ENCODE measurements around the gene CCDC6.

- TF ChIP-seq POLR2AphosphoS5 (IDR thresholded peaks at IDR 0.05; ENCODE audit: low read depth, low read length) (no peak), POLR2A (IDR thresholded peaks at IDR 0.05; ENCODE audit: borderline replicate concordance, extremely low read depth, insufficient read depth, insufficient read length) (no peak), CTCF (IDR thresholded peaks at IDR 0.05 in 2 of 3, conservative IDR thresholded peaks at IDR 0.05 in 1 of 3; ENCODE audit: borderline replicate concordance in 1 of 3, insufficient read depth in 1 of 3, low read depth in 2 of 3, low read length in 2 of 3) (no peak), YY1 (IDR thresholded peaks at IDR 0.05; ENCODE audit: extremely low read depth, insufficient replicate concordance, low read depth, low read length) (no peak), EZH2 (IDR thresholded peaks at IDR 0.05) (no peak), ZFX (IDR thresholded peaks at IDR 0.05) (no peak), JUND (IDR thresholded peaks at IDR 0.05) (no peak), SRF (IDR thresholded peaks at IDR 0.05; ENCODE audit: low read depth) (no peak), MAX (IDR thresholded peaks at IDR 0.05) (no peak), ZNF274 (IDR thresholded peaks at IDR 0.05; ENCODE audit: low read depth, low read length) (no peak), SIN3A (IDR thresholded peaks at IDR 0.05; ENCODE audit: low read depth) (no peak), EGR1 (IDR thresholded peaks at IDR 0.05; ENCODE audit: low read depth) (no peak)
- TF ChIP-seq, protein P1, sequence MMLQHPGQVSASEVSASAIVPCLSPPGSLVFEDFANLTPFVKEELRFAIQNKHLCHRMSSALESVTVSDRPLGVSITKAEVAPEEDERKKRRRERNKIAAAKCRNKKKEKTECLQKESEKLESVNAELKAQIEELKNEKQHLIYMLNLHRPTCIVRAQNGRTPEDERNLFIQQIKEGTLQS (IDR thresholded peaks at IDR 0.05), result no peak
These were observed 7.3 kb upstream of the CCDC6 start for GRCh38 chr10:59913547-59914237.
